ENCODE measurements around the gene PIAS4. TPM values are rescaled to one million over a fixed set of nuclear protein-coding genes. Genes with fewer than 3 reads are reported as not detected.

Gene PIAS4
- total and polyA plus RNA-seq, 10 of the 15 experiments (the other 5 are each of a cell fraction or from before 2014, with no cell fraction given) = 0.13 to 25.1 (median 11.3) TPM

DNA sequence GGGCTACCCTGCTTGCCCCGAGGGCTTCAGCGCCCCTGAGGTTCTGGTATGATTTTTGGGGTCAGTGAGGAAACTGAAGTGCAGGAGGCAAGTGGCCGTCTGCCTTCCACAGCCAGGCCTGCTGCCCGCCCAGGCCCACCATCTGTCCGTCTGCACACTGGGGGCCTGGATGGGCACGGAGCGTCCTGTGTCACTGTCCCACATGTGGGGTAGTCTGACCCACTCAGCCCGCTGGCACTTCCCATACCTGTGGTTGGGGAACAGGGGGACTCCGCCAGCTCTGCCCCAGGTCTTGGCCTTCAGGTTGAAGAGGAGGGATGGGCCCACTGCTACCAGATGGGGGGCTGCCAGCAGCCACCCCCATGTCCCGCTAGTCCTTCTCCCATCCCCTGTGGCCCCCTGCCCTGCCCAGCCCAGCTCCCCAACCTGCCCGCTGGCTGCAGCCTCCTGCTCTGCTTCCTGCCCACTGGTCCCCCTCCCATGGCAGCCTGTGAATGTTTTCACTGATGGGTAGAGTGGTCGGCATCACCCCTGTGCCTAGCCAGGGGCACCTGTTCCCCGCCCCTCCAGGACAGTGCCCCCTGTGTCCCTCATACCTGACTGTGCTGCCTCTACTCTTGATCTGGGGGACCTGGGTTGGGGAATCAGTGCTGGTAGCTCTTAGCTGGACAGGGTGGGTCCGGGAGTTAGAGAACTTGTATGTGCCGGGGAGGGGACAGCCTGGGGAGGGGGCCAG, 9.5 kb downstream of the PIAS4 start:
- CTCF ChIA-PET = no interaction called here
- Histone ChIP-seq H2AFZ (ENCODE audit: control insufficient read depth, low read depth, low read length) (no peak overlapping the region), H3K36me3 (ENCODE audit: control insufficient read depth in 2 of 2, insufficient read depth in 2 of 2, low read length in 1 of 2) (peaks cover 3 to 15% of the 10 kb centered on the region in 2 experiments; a peak in 3 of 4 replicates), H3K9me3 (replicated peaks; ENCODE audit: control insufficient read depth, insufficient read depth, low read length) (no peaks in the 10 kb centered on the region), H4K20me1 (ENCODE audit: control insufficient read depth, insufficient read depth) (no peaks in the 10 kb centered on the region), H3K79me2 (ENCODE audit: control insufficient read depth, insufficient read depth, low read length) (peaks cover 1% of the 10 kb centered on the region; the same call in 1 of the 2 replicates), H3K27me3 (replicated peaks in 1 of 2; ENCODE audit: control insufficient read depth in 2 of 2, insufficient read depth in 2 of 2, low read length in 1 of 2) (no peaks in the 10 kb centered on the region), H3K9ac (ENCODE audit: control insufficient read depth, insufficient read depth, low read length) (no peak overlapping the region), H3K4me1 (ENCODE audit: control insufficient read depth, insufficient read depth, low read length) (no peaks in the 10 kb centered on the region), H3K4me2 (ENCODE audit: control insufficient read depth, insufficient read depth) (no peak overlapping the region), H3K27ac (ENCODE audit: control insufficient read depth, insufficient read depth) (no peak overlapping the region), H3K4me3 (no peak overlapping the region)
- 90% methylated on average over 15 of the region's 15 CpGs for WGBS (ENCODE audit: insufficient coverage, insufficient replicate concordance, low lambda C conversion rate, missing lambda C conversion rate)
- DNase-seq (ENCODE audit: low read depth, low spot score) = no peak
- no TSS peak for BruUV-seq (replicated peaks)
- FAIRE-seq = no peak
- RAD21 ChIA-PET (ENCODE audit: unreplicated experiment) = no interaction called here
- POLR2A ChIA-PET = no interaction called here
- in situ Hi-C loops (cut with MboI) (no loop called here), intact Hi-C loops (cut with micrococcal nuclease; ENCODE audit: unreplicated experiment) (no loop called here)
- SMC1A ChIA-PET (ENCODE audit: uncharacterized antibody, unreplicated experiment) = no interaction called here
- ATAC-seq = no peak
- TF ChIP-seq, protein P1, sequence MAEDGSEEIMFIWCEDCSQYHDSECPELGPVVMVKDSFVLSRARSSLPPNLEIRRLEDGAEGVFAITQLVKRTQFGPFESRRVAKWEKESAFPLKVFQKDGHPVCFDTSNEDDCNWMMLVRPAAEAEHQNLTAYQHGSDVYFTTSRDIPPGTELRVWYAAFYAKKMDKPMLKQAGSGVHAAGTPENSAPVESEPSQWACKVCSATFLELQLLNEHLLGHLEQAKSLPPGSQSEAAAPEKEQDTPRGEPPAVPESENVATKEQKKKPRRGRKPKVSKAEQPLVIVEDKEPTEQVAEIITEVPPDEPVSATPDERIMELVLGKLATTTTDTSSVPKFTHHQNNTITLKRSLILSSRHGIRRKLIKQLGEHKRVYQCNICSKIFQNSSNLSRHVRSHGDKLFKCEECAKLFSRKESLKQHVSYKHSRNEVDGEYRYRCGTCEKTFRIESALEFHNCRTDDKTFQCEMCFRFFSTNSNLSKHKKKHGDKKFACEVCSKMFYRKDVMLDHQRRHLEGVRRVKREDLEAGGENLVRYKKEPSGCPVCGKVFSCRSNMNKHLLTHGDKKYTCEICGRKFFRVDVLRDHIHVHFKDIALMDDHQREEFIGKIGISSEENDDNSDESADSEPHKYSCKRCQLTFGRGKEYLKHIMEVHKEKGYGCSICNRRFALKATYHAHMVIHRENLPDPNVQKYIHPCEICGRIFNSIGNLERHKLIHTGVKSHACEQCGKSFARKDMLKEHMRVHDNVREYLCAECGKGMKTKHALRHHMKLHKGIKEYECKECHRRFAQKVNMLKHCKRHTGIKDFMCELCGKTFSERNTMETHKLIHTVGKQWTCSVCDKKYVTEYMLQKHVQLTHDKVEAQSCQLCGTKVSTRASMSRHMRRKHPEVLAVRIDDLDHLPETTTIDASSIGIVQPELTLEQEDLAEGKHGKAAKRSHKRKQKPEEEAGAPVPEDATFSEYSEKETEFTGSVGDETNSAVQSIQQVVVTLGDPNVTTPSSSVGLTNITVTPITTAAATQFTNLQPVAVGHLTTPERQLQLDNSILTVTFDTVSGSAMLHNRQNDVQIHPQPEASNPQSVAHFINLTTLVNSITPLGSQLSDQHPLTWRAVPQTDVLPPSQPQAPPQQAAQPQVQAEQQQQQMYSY (CRISPR knock-in tag; IDR thresholded peaks at IDR 0.05) = no peak
- no peak for TF ChIP-seq ATF7 (IDR thresholded peaks at IDR 0.05; ENCODE audit: low read depth)
- TF ChIP-seq GABPA (IDR thresholded peaks at IDR 0.05; ENCODE audit: low read depth) = no peak
- no peak for TF ChIP-seq BCL11A (IDR thresholded peaks at IDR 0.05; ENCODE audit: low read depth, low read length)
- no peak for TF ChIP-seq SREBF1 (IDR thresholded peaks at IDR 0.05; ENCODE audit: low read length)
- no peak for TF ChIP-seq RELA (IDR thresholded peaks at IDR 0.05; ENCODE audit: borderline replicate concordance, partially characterized antibody)
- TF ChIP-seq DPF2 (IDR thresholded peaks at IDR 0.05) = no peak
- TF ChIP-seq NR2F1 (conservative IDR thresholded peaks at IDR 0.05) = no peak
- TF ChIP-seq HCFC1 (IDR thresholded peaks at IDR 0.05; ENCODE audit: low read length) = no peak
- no peak for TF ChIP-seq STAT3 (IDR thresholded peaks at IDR 0.05; ENCODE audit: low read depth, low read length)
- TF ChIP-seq, protein P2, sequence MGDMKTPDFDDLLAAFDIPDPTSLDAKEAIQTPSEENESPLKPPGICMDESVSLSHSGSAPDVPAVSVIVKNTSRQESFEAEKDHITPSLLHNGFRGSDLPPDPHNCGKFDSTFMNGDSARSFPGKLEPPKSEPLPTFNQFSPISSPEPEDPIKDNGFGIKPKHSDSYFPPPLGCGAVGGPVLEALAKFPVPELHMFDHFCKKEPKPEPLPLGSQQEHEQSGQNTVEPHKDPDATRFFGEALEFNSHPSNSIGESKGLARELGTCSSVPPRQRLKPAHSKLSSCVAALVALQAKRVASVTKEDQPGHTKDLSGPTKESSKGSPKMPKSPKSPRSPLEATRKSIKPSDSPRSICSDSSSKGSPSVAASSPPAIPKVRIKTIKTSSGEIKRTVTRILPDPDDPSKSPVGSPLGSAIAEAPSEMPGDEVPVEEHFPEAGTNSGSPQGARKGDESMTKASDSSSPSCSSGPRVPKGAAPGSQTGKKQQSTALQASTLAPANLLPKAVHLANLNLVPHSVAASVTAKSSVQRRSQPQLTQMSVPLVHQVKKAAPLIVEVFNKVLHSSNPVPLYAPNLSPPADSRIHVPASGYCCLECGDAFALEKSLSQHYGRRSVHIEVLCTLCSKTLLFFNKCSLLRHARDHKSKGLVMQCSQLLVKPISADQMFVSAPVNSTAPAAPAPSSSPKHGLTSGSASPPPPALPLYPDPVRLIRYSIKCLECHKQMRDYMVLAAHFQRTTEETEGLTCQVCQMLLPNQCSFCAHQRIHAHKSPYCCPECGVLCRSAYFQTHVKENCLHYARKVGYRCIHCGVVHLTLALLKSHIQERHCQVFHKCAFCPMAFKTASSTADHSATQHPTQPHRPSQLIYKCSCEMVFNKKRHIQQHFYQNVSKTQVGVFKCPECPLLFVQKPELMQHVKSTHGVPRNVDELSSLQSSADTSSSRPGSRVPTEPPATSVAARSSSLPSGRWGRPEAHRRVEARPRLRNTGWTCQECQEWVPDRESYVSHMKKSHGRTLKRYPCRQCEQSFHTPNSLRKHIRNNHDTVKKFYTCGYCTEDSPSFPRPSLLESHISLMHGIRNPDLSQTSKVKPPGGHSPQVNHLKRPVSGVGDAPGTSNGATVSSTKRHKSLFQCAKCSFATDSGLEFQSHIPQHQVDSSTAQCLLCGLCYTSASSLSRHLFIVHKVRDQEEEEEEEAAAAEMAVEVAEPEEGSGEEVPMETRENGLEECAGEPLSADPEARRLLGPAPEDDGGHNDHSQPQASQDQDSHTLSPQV (IDR thresholded peaks at IDR 0.05) = no peak
- no peak for TF ChIP-seq NFXL1 (IDR thresholded peaks at IDR 0.05; ENCODE audit: borderline replicate concordance)
- TF ChIP-seq HDAC2 (IDR thresholded peaks at IDR 0.05) = no peak
- no peak for TF ChIP-seq SRF (IDR thresholded peaks at IDR 0.05; ENCODE audit: low read depth in 2 of 2, low read length in 2 of 2)
- TF ChIP-seq MXI1 (IDR thresholded peaks at IDR 0.05; ENCODE audit: low read depth, low read length) = no peak
